Testis (tissue), 2 donors: ENCODE results near the gene PVALEF.

Experiments
- CTCF ChIP-seq, 3 experiments: fragments of 450-650 bp in 2 of 3; fragments of 200-600 bp in 1 of 3; sonication (generic) in 1 of 3; IDR thresholded peaks; one replicate each; pipeline ENCODE4 v1.5.1; 2016 to 2019; ENCODE audit warnings: antibody characterized with exemption in 3 of 3, mild to moderate bottlenecking in 2 of 3, moderate library complexity in 1 of 3
- POLR2A ChIP-seq: fragments of 450-650 bp; IDR thresholded peaks from one replicate; pipeline ENCODE4 v1.6.1; 2017; ENCODE audit warnings: antibody characterized with exemption, mild to moderate bottlenecking, moderate library complexity

GRCh38 chr17:81157848-81158687, 7.2 kb upstream of the PVALEF start:
- no peak for TF ChIP-seq POLR2A
- TF ChIP-seq CTCF (IDR thresholded peaks at IDR 0.05), result no peak
